ENCODE data around the gene SCGB2A2.
A peak's percentile ranks its signal among the peaks of the same experiment; 100 is the strongest.

Gene SCGB2A2

GRCh38 chr11:62307950-62308349, 38.0 kb downstream of the SCGB2A2 start:
- DNase-seq: no peak

GRCh38 chr11:62309991-62310390, 40.0 kb downstream of the SCGB2A2 start:
- no peak for DNase-seq

GRCh38 chr11:62315431-62315830, 45.5 kb downstream of the SCGB2A2 start:
- peak; percentile 54 to 76 for DNase-seq

- no peak for DNase-seq
Measured at GRCh38 chr11:62322524-62322923, 52.6 kb downstream of the SCGB2A2 start.

All from inflammatory macrophage (primary cell).